Spleen (tissue), 7 donors: ENCODE results near the gene MYDGF.

Experiments
- CTCF ChIP-seq, 11 experiments: fragments of 200-600 bp in 7 of 11; fragments of 450-650 bp in 4 of 11; sonication (generic) in 4 of 11; IDR thresholded peaks in 8 of 11; conservative IDR thresholded peaks in 3 of 11; 1 replicate in 7 of 11; 2 replicates in 4 of 11; pipeline versions ENCODE4 v1.4.0 to v1.8.0; 2016 to 2021; ENCODE audit warnings: antibody characterized with exemption in 11 of 11, inconsistent platforms in 4 of 11, mild to moderate bottlenecking in 1 of 11
- POLR2A ChIP-seq, 3 donors: fragments of 450-650 bp; IDR thresholded peaks; one replicate each; pipeline ENCODE4 v1.5.1; 2017; ENCODE audit warnings: antibody characterized with exemption in 3 of 3, mild to moderate bottlenecking in 1 of 3
- POLR2AphosphoS5 ChIP-seq, 3 donors: sonication (generic); formaldehyde crosslinking; IDR thresholded peaks; one replicate each; pipeline ENCODE4 v1.5.1; 2017; ENCODE audit warnings: antibody characterized with exemption in 3 of 3
- donor health status: DM: no; HTN: no; CAD: no; lungs with moderate emphysema.
- donor health status: DM: no; HTN: no; CAD: no.
- donor health status: DM: no; HTN: no; CAD: no.

DNA sequence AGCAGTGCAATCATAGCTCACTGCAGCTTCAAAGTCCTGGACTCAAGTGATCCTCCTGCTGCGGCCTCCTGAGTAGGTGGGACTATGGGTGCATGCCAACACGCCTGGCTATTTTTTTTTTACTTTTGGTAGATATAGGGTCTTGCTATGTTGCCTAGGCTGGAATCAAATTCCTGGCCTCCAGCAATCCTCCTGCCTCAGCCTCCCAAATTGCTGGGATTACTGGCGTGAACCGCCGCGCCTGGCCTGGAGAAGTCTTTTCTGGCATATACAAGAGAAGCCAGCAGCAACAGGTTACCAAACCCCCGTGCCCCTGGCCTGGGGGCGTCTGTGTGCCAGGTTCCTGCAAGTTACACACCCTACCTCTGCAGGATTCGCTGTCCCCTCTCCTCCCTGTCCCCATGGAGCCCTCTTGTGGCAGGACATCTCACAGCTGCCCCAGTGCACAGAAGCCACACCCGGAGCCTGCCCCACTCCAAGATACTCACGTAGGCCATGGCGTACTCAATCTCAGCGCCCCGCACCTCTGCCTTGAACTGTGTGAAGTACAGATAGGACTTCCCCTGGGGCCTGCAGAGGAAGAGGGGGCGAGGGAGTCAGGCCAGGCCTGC lies 9.9 kb downstream of the MYDGF start:
- TF ChIP-seq CTCF (IDR thresholded peaks at IDR 0.05 in 8 of 11, conservative IDR thresholded peaks at IDR 0.05 in 3 of 11): peak in 10 of 11 experiments; percentile 3 to 40 (median 30)
- TF ChIP-seq POLR2A (IDR thresholded peaks at IDR 0.05): no peak
- peak in 2 of 3 donors; percentile 32 to 55 for TF ChIP-seq POLR2AphosphoS5 (IDR thresholded peaks at IDR 0.05)
